ENCODE results near the gene PGLYRP2.

Gene PGLYRP2

DNA sequence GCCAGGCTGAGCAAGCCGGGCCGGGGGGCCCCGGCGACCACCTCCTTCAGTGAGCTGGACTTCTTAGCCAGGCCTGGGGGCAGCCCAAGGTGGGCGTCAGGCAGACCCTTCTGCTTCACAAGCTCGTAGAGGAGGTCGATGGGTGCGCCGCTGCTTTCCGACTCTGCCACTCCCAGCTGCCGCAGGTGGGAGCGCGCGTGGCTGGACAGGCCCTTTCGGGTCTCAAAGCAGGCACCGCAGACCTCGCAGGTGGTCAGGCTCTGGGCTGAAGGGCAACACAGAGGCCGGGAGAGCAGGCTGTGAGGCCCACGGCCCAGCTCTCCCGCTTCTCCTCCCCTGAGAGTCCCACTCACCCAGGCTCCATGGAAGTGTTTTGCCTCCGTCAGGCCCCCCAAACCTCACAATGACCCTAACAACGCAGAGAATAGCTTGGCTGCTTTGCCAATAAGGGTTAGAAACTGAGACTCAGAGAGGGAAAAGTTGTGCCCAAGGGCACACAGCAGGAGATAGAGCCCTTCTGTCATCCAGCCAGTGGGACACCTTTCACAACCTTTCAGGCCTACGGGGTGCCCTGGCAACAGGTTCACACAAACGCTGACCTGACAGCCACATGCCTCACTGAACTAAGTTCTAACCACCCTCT lies 49.4 kb downstream of the PGLYRP2 start:
- no peak for DNase-seq (ENCODE audit: low spot score)
- TF ChIP-seq, protein P1, sequence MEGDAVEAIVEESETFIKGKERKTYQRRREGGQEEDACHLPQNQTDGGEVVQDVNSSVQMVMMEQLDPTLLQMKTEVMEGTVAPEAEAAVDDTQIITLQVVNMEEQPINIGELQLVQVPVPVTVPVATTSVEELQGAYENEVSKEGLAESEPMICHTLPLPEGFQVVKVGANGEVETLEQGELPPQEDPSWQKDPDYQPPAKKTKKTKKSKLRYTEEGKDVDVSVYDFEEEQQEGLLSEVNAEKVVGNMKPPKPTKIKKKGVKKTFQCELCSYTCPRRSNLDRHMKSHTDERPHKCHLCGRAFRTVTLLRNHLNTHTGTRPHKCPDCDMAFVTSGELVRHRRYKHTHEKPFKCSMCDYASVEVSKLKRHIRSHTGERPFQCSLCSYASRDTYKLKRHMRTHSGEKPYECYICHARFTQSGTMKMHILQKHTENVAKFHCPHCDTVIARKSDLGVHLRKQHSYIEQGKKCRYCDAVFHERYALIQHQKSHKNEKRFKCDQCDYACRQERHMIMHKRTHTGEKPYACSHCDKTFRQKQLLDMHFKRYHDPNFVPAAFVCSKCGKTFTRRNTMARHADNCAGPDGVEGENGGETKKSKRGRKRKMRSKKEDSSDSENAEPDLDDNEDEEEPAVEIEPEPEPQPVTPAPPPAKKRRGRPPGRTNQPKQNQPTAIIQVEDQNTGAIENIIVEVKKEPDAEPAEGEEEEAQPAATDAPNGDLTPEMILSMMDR (IDR thresholded peaks at IDR 0.05; ENCODE audit: extremely low read depth, missing control alignments): no peak

DNA sequence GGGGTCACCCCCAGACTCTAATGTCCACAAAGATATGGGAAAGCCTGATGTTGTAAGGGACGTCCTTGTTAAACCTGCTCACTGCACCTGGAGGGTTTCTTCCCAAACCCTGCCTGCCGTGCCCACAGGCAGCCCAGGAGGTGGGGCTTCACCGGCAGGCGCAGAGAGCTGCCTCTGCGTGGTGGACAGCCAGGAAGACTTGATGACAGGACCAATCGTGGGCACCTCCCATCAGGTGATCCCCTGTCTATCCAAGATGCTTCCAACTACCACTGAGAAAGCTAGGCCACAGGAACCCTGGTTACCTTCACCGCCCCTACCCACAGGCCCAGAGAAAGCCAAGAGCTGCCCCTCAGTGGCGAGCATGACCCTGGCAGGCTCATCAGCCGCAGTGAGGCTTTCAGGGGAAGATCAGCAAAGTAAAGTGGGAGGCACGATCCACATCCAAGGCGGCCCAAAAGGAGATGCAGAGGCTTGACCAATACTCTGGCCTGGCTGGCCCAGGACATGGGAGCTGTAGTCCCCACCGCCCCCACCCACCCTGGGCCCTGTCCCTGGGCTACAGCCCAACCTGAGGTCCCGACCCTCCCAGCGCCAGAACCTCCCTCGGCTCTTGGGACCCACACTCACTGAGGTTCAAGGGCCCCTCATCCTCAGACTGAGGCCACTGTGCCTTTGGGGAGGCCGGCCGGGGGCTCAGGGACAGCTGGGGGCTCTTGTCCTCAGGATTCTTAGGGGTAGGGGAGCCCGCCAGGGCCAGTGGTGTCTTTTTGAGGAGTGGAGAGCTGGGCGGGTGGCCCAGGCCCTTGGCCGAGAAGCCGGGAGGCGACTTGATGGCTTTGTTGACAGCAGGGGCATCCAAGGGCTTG lies 50.1 kb downstream of the PGLYRP2 start:
- no peak for DNase-seq (ENCODE audit: low spot score)
- TF ChIP-seq, protein P1 (IDR thresholded peaks at IDR 0.05; ENCODE audit: extremely low read depth, missing control alignments): no peak

DNA sequence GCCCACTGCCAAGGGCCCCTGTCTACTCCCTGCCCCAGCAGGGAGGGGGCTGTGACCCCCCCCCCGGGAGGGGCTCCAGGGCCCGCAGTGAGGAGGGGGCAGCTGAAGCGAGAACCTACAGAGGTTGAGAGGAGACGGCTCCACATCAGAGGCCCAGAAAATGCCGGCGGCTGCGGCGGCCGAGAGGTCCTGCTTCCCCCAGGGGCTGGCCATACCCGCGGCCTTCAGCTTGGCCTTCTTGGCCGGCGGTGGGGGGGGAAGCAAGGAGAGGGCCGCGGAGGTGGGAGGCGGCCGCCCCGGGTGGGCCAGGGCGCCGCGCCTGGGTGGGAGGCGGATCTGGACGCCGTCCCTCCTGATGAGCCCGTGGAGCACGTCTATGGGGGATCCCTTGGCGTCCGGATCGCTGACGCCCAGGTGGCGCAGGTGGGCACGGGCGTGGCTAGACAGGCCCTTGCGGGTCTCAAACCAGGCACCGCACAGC lies 51.3 kb downstream of the PGLYRP2 start:
- TF ChIP-seq, protein P1 (IDR thresholded peaks at IDR 0.05; ENCODE audit: extremely low read depth, missing control alignments): no peak
- DNase-seq (ENCODE audit: low spot score): no peak

DNA sequence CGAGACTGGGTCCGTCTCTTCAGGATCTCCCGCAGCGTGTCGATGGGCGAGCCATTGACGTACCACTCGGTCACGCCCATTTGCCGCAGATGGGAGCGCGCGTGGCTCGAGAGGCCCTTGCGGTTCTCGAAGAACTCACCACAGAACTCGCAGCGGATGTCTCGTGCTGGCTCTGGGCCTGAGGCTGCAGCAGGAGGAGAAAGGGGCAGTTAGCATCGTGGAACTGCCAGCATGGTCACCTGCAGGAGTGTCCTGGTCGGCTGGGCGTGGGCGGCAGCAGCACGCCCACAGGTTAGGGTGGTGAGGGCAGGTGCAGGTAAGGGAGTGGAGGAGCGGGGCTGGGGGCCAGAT lies 52.0 kb downstream of the PGLYRP2 start:
- DNase-seq (ENCODE audit: low spot score): no peak
- TF ChIP-seq, protein P1 (IDR thresholded peaks at IDR 0.05; ENCODE audit: extremely low read depth, missing control alignments): no peak

DNA sequence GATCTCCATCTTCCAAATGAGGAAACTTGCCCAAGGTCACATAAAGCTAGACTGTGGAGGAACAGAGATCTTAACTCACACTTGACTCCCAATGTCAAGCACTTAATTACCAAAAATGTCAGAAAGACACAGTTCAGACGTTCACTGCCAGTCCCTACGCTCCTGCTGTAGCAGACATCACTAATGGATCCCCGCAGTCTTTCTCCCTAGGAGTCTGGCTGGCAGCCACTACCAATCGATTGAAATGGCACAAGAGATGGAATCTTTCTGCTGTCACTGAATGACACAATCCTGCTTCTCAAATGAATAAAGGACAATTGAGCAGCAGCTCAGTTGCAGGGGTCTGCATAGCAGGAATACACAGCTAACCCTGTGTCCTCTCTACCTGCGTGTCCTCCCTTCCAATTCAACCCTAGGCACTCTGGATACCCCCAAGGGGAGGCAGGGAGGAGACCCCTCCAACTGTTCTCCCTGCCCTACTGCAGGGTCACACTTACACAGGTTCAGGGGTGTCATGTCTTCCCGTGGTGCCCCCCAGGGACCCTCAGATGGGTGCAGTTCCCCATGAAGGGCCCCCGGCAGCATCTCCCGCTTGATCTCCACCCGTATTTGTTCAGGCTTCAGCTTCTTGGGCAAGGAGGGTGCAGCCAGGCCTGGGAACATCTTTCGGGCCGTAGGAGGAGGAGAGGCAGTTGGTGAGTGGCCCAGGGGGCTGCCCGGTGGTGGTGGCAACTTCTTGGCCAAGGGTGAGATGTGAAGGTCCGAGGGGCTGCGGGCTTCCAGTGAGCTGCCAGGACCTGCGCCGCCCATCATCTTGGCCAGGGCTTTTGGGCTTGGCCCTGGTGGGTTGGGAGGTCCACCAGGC lies 52.6 kb downstream of the PGLYRP2 start:
- TF ChIP-seq, protein P1 (IDR thresholded peaks at IDR 0.05; ENCODE audit: extremely low read depth, missing control alignments): no peak
- no peak for DNase-seq (ENCODE audit: low spot score)

DNA sequence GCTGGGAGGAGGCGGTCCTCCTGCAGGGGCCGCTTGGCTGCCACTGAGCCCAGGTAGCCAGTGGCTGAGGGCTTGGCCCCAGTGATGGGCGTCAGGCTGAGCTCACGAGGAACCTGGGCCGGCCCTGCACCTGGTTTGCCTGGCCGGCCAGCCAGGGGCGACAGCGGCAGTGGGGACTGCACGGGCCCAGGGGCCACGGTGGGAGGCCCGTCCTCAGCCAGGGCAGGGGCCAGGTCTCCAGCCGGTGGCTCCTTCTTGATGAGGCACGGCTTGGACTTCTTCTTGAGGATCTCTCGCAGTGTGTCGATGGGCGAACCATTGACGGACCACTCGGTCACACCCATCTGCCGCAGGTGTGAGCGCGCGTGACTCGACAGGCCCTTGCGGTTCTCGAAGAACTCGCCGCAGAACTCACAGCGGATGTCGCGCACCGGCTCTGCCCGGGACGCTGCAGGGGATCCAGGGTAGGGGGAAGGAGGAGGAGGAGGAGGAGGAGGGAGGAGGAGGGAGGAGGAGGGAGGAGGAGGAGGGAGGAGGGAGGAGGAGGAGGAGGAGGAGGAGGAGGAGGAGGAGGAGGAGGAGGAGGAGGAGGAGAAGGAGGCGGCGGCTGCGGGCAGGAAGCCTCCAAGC lies 53.9 kb downstream of the PGLYRP2 start:
- no peak for DNase-seq (ENCODE audit: low spot score)

More for the DNA sequence above, 53.9 kb downstream of the PGLYRP2 start:
- TF ChIP-seq, protein P1 (IDR thresholded peaks at IDR 0.05; ENCODE audit: extremely low read depth, missing control alignments): no peak

Data from GM20000 (cell line).